GM23338 (cell line): ENCODE measurements around the gene ABHD17B. TPM values are rescaled to one million over a fixed set of nuclear protein-coding genes. Genes with fewer than 3 reads are reported as not detected.

Experiments
- ATAC-seq: fragments of 200-7000 bp; cut with Tn5 transposase; 3 replicates; pipeline ENCODE4 v1.9.1; 2020
- DNase-seq: peaks from one replicate; pipeline ENCODE4 v3.0.0-alpha.2; 2015; ENCODE audit warnings: low spot score
- H2AFZ ChIP-seq: fragments of 200-600 bp; sonication (generic); 2 replicates; pipeline ENCODE4 v1.8.0; 2016; ENCODE audit warnings: antibody characterized with exemption, mild to moderate bottlenecking, moderate library complexity
- H3F3A ChIP-seq: fragments of 200-600 bp; sonication (generic); replicated peaks from 2 replicates; pipeline ENCODE4 v1.8.0; 2017; ENCODE audit warnings: antibody characterized with exemption, mixed run types, low read depth
- H3K27ac ChIP-seq: fragments of 200-600 bp; sonication (generic); 2 replicates; pipeline ENCODE4 v1.6.1; 2016; ENCODE audit warnings: low read depth
- H3K27me3 ChIP-seq: fragments of 200-600 bp; sonication (generic); 2 replicates; pipeline ENCODE4 v1.8.0; 2016; ENCODE audit warnings: mild to moderate bottlenecking, mixed run types, moderate library complexity; ENCODE audit not compliant: insufficient read depth
- H3K36me3 ChIP-seq: fragments of 200-600 bp; sonication (generic); 2 replicates; pipeline ENCODE4 v1.8.0; 2016; ENCODE audit warnings: mild to moderate bottlenecking; ENCODE audit not compliant: insufficient read depth
- H3K4me1 ChIP-seq: fragments of 200-600 bp; sonication (generic); 2 replicates; pipeline ENCODE4 v1.8.0; 2016; ENCODE audit warnings: mild to moderate bottlenecking, moderate library complexity; ENCODE audit not compliant: insufficient read depth
- H3K4me2 ChIP-seq: fragments of 200-600 bp; sonication (generic); 2 replicates; pipeline ENCODE4 v1.7.1; 2017; ENCODE audit warnings: mixed run types
- H3K4me3 ChIP-seq: fragments of 200-600 bp; sonication (generic); 2 replicates; pipeline ENCODE4 v1.6.1; 2016; ENCODE audit warnings: mixed run types
- H3K79me2 ChIP-seq: fragments of 200-600 bp; sonication (generic); replicated peaks from 2 replicates; pipeline ENCODE4 v1.8.0; 2017; ENCODE audit warnings: mild to moderate bottlenecking; ENCODE audit not compliant: insufficient read depth
- H3K9me2 ChIP-seq: fragments of 200-600 bp; sonication (generic); 2 replicates; pipeline ENCODE4 v1.8.0; 2017; ENCODE audit not compliant: insufficient read depth
- H4K20me1 ChIP-seq: fragments of 200-600 bp; sonication (generic); replicated peaks from 2 replicates; pipeline ENCODE4 v1.8.0; 2017; ENCODE audit warnings: mild to moderate bottlenecking; ENCODE audit not compliant: insufficient read depth
- H3K27ac Mint-ChIP-seq: 2 replicates; pipeline ENCODE4 v1.8.0; 2020; ENCODE audit warnings: inconsistent platforms, mild to moderate bottlenecking, moderate library complexity, mixed read lengths
- H3K27me3 Mint-ChIP-seq: 3 replicates; pipeline ENCODE4 v1.8.0; 2022; ENCODE audit warnings: low read depth, mild to moderate bottlenecking, moderate library complexity, mixed read lengths, inconsistent platforms; ENCODE audit not compliant: insufficient read depth, poor library complexity
- H3K36me3 Mint-ChIP-seq: 3 replicates; pipeline ENCODE4 v1.8.0; 2021; ENCODE audit warnings: low read depth, mild to moderate bottlenecking, inconsistent platforms, moderate library complexity, mixed read lengths
- H3K4me1 Mint-ChIP-seq: 3 replicates; pipeline ENCODE4 v1.8.0; 2020; ENCODE audit warnings: mild to moderate bottlenecking, inconsistent platforms, mixed read lengths
- H3K4me3 Mint-ChIP-seq: 3 replicates; pipeline ENCODE4 v1.8.0; 2021; ENCODE audit warnings: moderate library complexity, mild to moderate bottlenecking, inconsistent platforms, mixed read lengths
- H3K9me3 Mint-ChIP-seq: 3 replicates; pipeline ENCODE4 v1.8.0; 2020; ENCODE audit warnings: moderate library complexity, mild to moderate bottlenecking, inconsistent platforms, mixed read lengths
- CREB1 ChIP-seq: fragments of 250-450 bp; sonication (Bioruptor Pico); IDR thresholded peaks from 2 replicates; pipeline ENCODE4 v1.5.0; 2020; ENCODE audit warnings: low read depth, mild to moderate bottlenecking, moderate library complexity
- ETS1 ChIP-seq: IDR thresholded peaks from 2 replicates; pipeline ENCODE4 v1.6.1; 2016; ENCODE audit warnings: antibody characterized with exemption
- NANOG ChIP-seq: IDR thresholded peaks from 2 replicates; pipeline ENCODE4 v1.6.1; 2016; ENCODE audit warnings: antibody characterized with exemption, borderline replicate concordance
- REST ChIP-seq: IDR thresholded peaks from one replicate; pipeline ENCODE4 v1.6.1; 2018; ENCODE audit warnings: antibody characterized with exemption; ENCODE audit not compliant: unreplicated experiment
- ZNF331 ChIP-seq: fragments of 250-450 bp; sonication (Bioruptor Pico); IDR thresholded peaks from 2 replicates; pipeline ENCODE4 v1.5.0; 2020; ENCODE audit warnings: low read depth, mild to moderate bottlenecking, moderate library complexity
- ZNF462 ChIP-seq: fragments of 250-450 bp; sonication (Bioruptor Pico); IDR thresholded peaks from 2 replicates; pipeline ENCODE4 v1.5.0; 2020; ENCODE audit warnings: mild to moderate bottlenecking, moderate library complexity
- polyA plus RNA-seq: library from polyadenylated mRNA; unstranded; fragments of >200 nt; fragmentation: Nextera tagmentation; extraction: Ambion mirVana; gene quantifications from 2 replicates; pipeline ENCODE4 v1.2.1, GENCODE V29; 2016
- total RNA-seq: library from RNA; depleted of rRNA; stranded (reverse); fragments of >200 nt; shearing (Covaris generic); gene quantifications from 2 replicates; pipeline ENCODE4 v1.2.3, GENCODE V29; 2014

The ABHD17B gene
- total and polyA plus RNA-seq, 2 experiments from 2014 or later: 32.2 to 112 TPM

- H4K20me1 ChIP-seq: no peaks in the 10 kb centered on the region
- H3K4me3 ChIP-seq: no peak overlapping the region
- TF ChIP-seq ZNF331 (CRISPR knock-in tag): no peak
- TF ChIP-seq ZNF462 (CRISPR knock-in tag): no peak
- TF ChIP-seq NANOG: no peak
- no peak for TF ChIP-seq CREB1
- no peak for TF ChIP-seq ETS1
- no peak for TF ChIP-seq REST
- no peaks in the 10 kb centered on the region for H3K36me3 ChIP-seq
- no peak for DNase-seq
- H2AFZ ChIP-seq: no peak overlapping the region
- no peak overlapping the region for H3K4me2 ChIP-seq
- H3K4me1 ChIP-seq: peaks cover 14% of the 10 kb centered on the region
- Mint-ChIP-seq H3K4me1 (peaks cover 18% of the 10 kb centered on the region), H3K27me3 (peaks cover 1% of the 10 kb centered on the region), H3K36me3 (no peaks in the 10 kb centered on the region), H3K9me3 (peaks cover 5% of the 10 kb centered on the region; the same call in 1 of the 3 replicates), H3K4me3 (no peak overlapping the region), H3K27ac (no peak overlapping the region)
- no peak for ATAC-seq
- no peak overlapping the region for H3K27ac ChIP-seq
- H3K27me3 ChIP-seq: no peaks in the 10 kb centered on the region
- H3F3A ChIP-seq: no peaks in the 10 kb centered on the region
- no peaks in the 10 kb centered on the region for H3K79me2 ChIP-seq
- no peaks in the 10 kb centered on the region for H3K9me2 ChIP-seq
These were observed 84.7 kb downstream of the ABHD17B start for GRCh38 chr9:71826279-71826678.
